Measurements from ENCODE around the gene CRLF1.
A peak's percentile ranks its signal among the peaks of the same experiment; 100 is the strongest.

Gene CRLF1

GRCh38 chr19:18606281-18607225, at the start of gene CRLF1:
CRLF1 (minus strand) TSS chr19:18606799; CDS start chr19:18606656, 143 bp downstream.
- peak within 1 kb of the TSS; percentile 30 for H3K4me3 ChIP-seq (ENCODE audit: low read depth, low read length)

GRCh38 chr19:18655173-18655844, 48.7 kb upstream of the CRLF1 start:
- DNase-seq (ENCODE audit: low read depth) = no peak
- H3K4me3 ChIP-seq (ENCODE audit: low read depth, low read length) = no peak overlapping the region

More at GRCh38 chr19:18606281-18607225, at the start of gene CRLF1:
- DNase-seq (ENCODE audit: low read depth) = no peak

- DNase-seq (ENCODE audit: low read depth) = no peak
These were observed 47.9 kb upstream of the CRLF1 start for GRCh38 chr19:18654469-18654868.

GRCh38 chr19:18653853-18654252, 47.3 kb upstream of the CRLF1 start:
- no peak for DNase-seq (ENCODE audit: low read depth)
- H3K4me3 ChIP-seq (ENCODE audit: low read depth, low read length) = no peak overlapping the region

More at GRCh38 chr19:18654469-18654868, 47.9 kb upstream of the CRLF1 start:
- H3K4me3 ChIP-seq (ENCODE audit: low read depth, low read length) = no peak overlapping the region

- H3K4me3 ChIP-seq (ENCODE audit: low read depth, low read length) = no peak overlapping the region
- no peak for DNase-seq (ENCODE audit: low read depth)
These were observed 45.1 kb upstream of the CRLF1 start for GRCh38 chr19:18651733-18652132.

GRCh38 chr19:18651300-18651699, 44.7 kb upstream of the CRLF1 start:
- H3K4me3 ChIP-seq (ENCODE audit: low read depth, low read length) = no peak overlapping the region
- DNase-seq (ENCODE audit: low read depth) = no peak

- no peak overlapping the region for H3K4me3 ChIP-seq (ENCODE audit: low read depth, low read length)
- DNase-seq (ENCODE audit: low read depth) = no peak
These were observed 44.0 kb upstream of the CRLF1 start for GRCh38 chr19:18650468-18651041.

- no peak for DNase-seq (ENCODE audit: low read depth)
- H3K4me3 ChIP-seq (ENCODE audit: low read depth, low read length) = no peak overlapping the region
These were observed 43.4 kb upstream of the CRLF1 start for GRCh38 chr19:18650021-18650390.

- no peak overlapping the region for H3K4me3 ChIP-seq (ENCODE audit: low read depth, low read length)
- no peak for DNase-seq (ENCODE audit: low read depth)
These were observed 42.9 kb upstream of the CRLF1 start for GRCh38 chr19:18649371-18650020.

GRCh38 chr19:18648973-18649315, 42.3 kb upstream of the CRLF1 start:
- no peak overlapping the region for H3K4me3 ChIP-seq (ENCODE audit: low read depth, low read length)
- DNase-seq (ENCODE audit: low read depth) = no peak

GRCh38 chr19:18647807-18648206, 41.2 kb upstream of the CRLF1 start:
- no peak overlapping the region for H3K4me3 ChIP-seq (ENCODE audit: low read depth, low read length)
- DNase-seq (ENCODE audit: low read depth) = no peak

GRCh38 chr19:18647371-18647767, 40.8 kb upstream of the CRLF1 start:
- no peak for DNase-seq (ENCODE audit: low read depth)
- no peak overlapping the region for H3K4me3 ChIP-seq (ENCODE audit: low read depth, low read length)

GRCh38 chr19:18646535-18647370, 40.2 kb upstream of the CRLF1 start:
- no peak for DNase-seq (ENCODE audit: low read depth)
- H3K4me3 ChIP-seq (ENCODE audit: low read depth, low read length) = no peak overlapping the region

- no peak overlapping the region for H3K4me3 ChIP-seq (ENCODE audit: low read depth, low read length)
- DNase-seq (ENCODE audit: low read depth) = no peak
These were observed 38.5 kb upstream of the CRLF1 start for GRCh38 chr19:18645035-18645511.

- no peak for DNase-seq (ENCODE audit: low read depth)
- H3K4me3 ChIP-seq (ENCODE audit: low read depth, low read length) = no peak overlapping the region
These were observed 37.8 kb upstream of the CRLF1 start for GRCh38 chr19:18644196-18645034.

- DNase-seq (ENCODE audit: low read depth) = no peak
- H3K4me3 ChIP-seq (ENCODE audit: low read depth, low read length) = no peak overlapping the region
These were observed 33.2 kb upstream of the CRLF1 start for GRCh38 chr19:18639706-18640243.

- DNase-seq (ENCODE audit: low read depth) = no peak
- H3K4me3 ChIP-seq (ENCODE audit: low read depth, low read length) = peak overlapping the region; percentile 72
These were observed 31.4 kb upstream of the CRLF1 start for GRCh38 chr19:18637673-18638630.
